ENCODE data around the gene RBM38. TPM values are rescaled to one million over a fixed set of nuclear protein-coding genes. Genes with fewer than 3 reads are reported as not detected.

RBM38 gene
- total and polyA plus RNA-seq, 2 of the 13 experiments (the other 11 are each of a cell fraction or from before 2014, with no cell fraction given): 24.2 to 34.2 TPM

DNA sequence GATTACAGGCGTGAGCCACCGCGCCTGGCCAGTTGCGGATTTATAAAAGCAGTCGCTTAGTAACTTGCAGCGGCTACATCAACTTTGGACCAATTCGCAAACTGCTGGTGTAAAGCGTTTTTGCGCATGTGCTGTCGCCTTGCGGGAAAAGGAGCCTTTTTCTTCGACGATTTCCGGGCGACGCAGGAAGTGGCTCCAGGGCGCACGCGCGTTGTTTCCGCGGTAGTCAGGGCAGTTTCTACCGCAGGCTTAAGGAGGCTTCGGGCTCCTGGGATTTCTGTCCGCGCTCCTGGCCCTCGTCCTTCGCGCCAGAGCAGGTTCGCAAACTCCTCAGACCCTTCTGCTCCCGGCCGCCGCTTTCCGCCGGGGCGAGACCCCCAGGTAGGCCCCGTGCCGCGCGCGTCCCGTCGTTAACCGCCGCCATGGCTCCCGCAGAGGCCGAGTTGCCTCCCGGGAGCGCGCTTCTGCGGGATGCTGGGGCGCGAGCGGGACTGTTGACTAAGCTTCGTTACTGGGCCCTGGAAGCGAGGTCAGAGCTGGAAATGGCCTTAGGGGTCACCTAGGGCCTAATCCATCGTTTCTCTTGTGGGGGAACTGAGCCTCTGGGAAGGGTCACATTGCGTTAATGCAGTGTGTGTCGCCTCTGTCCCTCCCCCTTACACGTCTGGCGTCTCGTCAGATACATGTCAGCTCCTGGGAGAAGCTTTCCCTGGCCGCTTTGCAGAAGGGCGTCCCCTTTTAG lies 40.0 kb upstream of the RBM38 start, which contains the start of gene RAE1 (continued):
- TF ChIP-seq ZNF510 (CRISPR knock-in tag; IDR thresholded peaks at IDR 0.05; ENCODE audit: low read depth) (peak; percentile 70; the same call in 1 of the 2 replicates), ZNF674 (CRISPR knock-in tag; IDR thresholded peaks at IDR 0.05; ENCODE audit: low read depth) (no peak), MED8 (CRISPR knock-in tag; IDR thresholded peaks at IDR 0.05; ENCODE audit: insufficient replicate concordance) (no peak), ESRRA (CRISPR knock-in tag; IDR thresholded peaks at IDR 0.05; ENCODE audit: low read depth) (peak; percentile 58; the same call in 1 of the 2 replicates), SPEN (CRISPR knock-in tag; IDR thresholded peaks at IDR 0.05; ENCODE audit: low read depth) (peak; percentile 93), ZNF562 (CRISPR knock-in tag; IDR thresholded peaks at IDR 0.05; ENCODE audit: borderline replicate concordance) (peak; percentile 36; the same call in 1 of the 2 replicates), ZNF264 (CRISPR knock-in tag; IDR thresholded peaks at IDR 0.05) (no peak), GLI4 (CRISPR knock-in tag; IDR thresholded peaks at IDR 0.05; ENCODE audit: borderline replicate concordance) (peak; percentile 62; the same call in 1 of the 2 replicates), HNRNPUL1 (IDR thresholded peaks at IDR 0.05; ENCODE audit: low read depth, low read length) (no peak), RFX5 (IDR thresholded peaks at IDR 0.05; ENCODE audit: low read depth, low read length) (no peak), ZBTB7B (CRISPR knock-in tag; IDR thresholded peaks at IDR 0.05) (peak; percentile 48; the same call in 1 of the 2 replicates), ZNF329 (CRISPR knock-in tag; IDR thresholded peaks at IDR 0.05; ENCODE audit: low read depth) (peak; percentile 66; the same call in 1 of the 2 replicates), ZNF138 (CRISPR knock-in tag; IDR thresholded peaks at IDR 0.05; ENCODE audit: low read depth) (0 out of 2 replicates have a peak, but pooled peaks have one; percentile 83)
- TF ChIP-seq, protein P1, sequence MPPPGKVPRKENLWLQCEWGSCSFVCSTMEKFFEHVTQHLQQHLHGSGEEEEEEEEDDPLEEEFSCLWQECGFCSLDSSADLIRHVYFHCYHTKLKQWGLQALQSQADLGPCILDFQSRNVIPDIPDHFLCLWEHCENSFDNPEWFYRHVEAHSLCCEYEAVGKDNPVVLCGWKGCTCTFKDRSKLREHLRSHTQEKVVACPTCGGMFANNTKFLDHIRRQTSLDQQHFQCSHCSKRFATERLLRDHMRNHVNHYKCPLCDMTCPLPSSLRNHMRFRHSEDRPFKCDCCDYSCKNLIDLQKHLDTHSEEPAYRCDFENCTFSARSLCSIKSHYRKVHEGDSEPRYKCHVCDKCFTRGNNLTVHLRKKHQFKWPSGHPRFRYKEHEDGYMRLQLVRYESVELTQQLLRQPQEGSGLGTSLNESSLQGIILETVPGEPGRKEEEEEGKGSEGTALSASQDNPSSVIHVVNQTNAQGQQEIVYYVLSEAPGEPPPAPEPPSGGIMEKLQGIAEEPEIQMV (CRISPR knock-in tag; IDR thresholded peaks at IDR 0.05; ENCODE audit: low read depth): peak; percentile 75; the same call in 1 of the 2 replicates
- TF ChIP-seq, protein P2, sequence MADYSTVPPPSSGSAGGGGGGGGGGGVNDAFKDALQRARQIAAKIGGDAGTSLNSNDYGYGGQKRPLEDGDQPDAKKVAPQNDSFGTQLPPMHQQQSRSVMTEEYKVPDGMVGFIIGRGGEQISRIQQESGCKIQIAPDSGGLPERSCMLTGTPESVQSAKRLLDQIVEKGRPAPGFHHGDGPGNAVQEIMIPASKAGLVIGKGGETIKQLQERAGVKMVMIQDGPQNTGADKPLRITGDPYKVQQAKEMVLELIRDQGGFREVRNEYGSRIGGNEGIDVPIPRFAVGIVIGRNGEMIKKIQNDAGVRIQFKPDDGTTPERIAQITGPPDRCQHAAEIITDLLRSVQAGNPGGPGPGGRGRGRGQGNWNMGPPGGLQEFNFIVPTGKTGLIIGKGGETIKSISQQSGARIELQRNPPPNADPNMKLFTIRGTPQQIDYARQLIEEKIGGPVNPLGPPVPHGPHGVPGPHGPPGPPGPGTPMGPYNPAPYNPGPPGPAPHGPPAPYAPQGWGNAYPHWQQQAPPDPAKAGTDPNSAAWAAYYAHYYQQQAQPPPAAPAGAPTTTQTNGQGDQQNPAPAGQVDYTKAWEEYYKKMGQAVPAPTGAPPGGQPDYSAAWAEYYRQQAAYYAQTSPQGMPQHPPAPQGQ (CRISPR knock-in tag; IDR thresholded peaks at IDR 0.05; ENCODE audit: borderline replicate concordance): no peak; the same call in 1 of the 2 replicates
- TF ChIP-seq, protein P3, sequence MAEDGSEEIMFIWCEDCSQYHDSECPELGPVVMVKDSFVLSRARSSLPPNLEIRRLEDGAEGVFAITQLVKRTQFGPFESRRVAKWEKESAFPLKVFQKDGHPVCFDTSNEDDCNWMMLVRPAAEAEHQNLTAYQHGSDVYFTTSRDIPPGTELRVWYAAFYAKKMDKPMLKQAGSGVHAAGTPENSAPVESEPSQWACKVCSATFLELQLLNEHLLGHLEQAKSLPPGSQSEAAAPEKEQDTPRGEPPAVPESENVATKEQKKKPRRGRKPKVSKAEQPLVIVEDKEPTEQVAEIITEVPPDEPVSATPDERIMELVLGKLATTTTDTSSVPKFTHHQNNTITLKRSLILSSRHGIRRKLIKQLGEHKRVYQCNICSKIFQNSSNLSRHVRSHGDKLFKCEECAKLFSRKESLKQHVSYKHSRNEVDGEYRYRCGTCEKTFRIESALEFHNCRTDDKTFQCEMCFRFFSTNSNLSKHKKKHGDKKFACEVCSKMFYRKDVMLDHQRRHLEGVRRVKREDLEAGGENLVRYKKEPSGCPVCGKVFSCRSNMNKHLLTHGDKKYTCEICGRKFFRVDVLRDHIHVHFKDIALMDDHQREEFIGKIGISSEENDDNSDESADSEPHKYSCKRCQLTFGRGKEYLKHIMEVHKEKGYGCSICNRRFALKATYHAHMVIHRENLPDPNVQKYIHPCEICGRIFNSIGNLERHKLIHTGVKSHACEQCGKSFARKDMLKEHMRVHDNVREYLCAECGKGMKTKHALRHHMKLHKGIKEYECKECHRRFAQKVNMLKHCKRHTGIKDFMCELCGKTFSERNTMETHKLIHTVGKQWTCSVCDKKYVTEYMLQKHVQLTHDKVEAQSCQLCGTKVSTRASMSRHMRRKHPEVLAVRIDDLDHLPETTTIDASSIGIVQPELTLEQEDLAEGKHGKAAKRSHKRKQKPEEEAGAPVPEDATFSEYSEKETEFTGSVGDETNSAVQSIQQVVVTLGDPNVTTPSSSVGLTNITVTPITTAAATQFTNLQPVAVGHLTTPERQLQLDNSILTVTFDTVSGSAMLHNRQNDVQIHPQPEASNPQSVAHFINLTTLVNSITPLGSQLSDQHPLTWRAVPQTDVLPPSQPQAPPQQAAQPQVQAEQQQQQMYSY (CRISPR knock-in tag; IDR thresholded peaks at IDR 0.05): no peak
